HCEC 1CT (cell line): Measurements from ENCODE around the gene FOSL2.

Experiments
- DNase-seq: peaks from one replicate; pipeline ENCODE4 v3.0.0-alpha.2; 2017

FOSL2 gene

DNA sequence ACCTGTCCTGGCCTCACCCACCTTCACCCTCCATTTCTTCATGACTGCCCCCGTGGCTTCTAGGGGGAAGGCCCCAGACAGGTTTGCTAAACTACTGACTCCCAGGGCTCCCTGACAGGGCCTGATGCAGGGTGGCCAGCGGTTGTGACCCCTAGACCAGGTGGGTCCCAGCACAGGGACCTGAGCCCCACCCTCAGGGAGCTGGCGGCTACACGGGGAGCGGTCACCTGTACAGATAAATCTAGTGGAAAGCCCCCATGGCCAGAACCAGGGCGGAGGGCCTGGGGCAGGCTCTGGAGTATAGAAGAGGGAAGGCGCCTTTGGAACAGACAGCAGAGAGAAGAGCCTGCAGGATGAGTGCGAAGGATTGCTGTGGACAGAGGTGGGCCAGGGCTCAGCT is 60.7 kb downstream of the FOSL2 start:
- DNase-seq: no peak

- peak; percentile 67 for DNase-seq
Observed at GRCh38 chr2:28454016-28454930, 61.6 kb downstream of the FOSL2 start.

DNA sequence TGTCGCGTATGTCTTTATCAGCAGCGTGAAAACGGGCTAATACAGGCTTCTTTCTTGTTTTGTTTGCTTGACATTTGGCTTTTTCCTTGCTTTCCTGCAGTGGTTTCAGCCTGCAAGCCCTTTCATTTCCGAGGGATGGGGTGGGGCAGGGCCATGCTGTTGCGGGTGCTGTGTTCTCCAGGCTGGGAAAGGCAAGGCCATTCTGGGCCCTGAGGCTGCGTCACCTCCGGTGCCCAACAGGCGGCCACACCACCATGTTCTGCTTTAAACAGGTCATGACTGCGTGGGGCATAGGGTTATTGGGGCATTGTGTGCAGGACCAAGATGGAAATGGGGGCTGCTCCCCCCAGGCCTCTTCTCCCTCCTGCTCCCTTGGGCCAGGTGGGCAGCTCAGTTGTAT is 64.6 kb downstream of the FOSL2 start:
- DNase-seq: no peak

DNA sequence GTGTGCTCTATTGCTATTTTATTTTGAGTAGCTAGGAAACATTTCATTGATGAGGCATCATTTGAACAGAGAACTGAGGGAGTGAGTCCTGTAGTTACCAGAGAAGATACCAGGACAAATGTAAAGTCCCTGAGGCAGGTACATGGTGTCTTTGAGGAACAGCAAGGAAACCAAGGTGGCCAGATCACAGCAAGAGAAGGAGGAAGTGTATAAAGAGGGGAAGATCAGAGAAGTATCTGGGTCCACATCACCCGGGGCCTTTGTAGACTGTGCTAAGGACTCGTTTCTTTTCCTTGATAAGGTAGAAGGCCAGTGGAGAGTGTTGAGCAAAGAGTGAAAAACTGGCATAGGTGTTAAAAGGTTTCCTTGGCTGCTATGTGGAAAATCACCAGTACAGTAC is 68.4 kb downstream of the FOSL2 start:
- DNase-seq: no peak

- DNase-seq: no peak
Observed at GRCh38 chr2:28462122-28462521, 69.5 kb downstream of the FOSL2 start.

DNA sequence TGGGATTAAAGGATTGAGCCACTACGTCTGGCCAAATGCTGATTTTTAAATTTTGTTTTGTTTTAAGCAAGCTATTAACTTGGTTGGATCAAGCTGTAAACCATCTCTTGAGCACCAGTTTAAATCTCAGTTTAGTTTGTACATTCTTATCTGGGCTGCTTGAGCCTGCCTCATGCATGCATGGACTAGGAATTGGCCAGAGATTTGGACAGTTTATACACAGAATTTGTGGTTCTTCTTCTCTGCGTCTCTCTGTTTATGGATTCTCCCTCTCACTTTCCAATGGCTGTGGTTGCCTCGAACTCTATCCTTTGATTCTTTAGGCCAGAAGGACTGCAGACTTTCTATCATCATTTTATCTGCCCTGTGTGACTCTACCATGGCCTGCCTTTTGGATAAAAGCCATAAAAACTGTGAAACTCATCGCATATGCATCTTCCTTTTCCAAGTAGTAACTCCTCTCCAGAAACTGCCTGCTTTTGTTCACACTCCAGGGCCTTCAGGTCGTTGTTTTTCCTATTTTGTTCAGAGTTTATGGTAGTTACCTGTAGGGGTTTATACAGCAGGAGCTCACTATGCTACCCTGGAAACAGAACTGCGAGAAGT is 70.7 kb downstream of the FOSL2 start:
- peak; percentile 33 for DNase-seq

- peak; percentile 48 for DNase-seq
Observed at GRCh38 chr2:28463893-28464292, 71.2 kb downstream of the FOSL2 start.

- no peak for DNase-seq
Observed at GRCh38 chr2:28465148-28465885, 72.7 kb downstream of the FOSL2 start.
